GM19193 (cell line): Measurements from ENCODE around the gene TMEM259.

Source experiments
- POLR2A ChIP-seq: IDR thresholded peaks from 4 replicates; pipeline ENCODE4 v1.6.1; 2011; ENCODE audit not compliant: insufficient read depth, insufficient read length; ENCODE audit errors: extremely low read depth

Gene TMEM259

DNA sequence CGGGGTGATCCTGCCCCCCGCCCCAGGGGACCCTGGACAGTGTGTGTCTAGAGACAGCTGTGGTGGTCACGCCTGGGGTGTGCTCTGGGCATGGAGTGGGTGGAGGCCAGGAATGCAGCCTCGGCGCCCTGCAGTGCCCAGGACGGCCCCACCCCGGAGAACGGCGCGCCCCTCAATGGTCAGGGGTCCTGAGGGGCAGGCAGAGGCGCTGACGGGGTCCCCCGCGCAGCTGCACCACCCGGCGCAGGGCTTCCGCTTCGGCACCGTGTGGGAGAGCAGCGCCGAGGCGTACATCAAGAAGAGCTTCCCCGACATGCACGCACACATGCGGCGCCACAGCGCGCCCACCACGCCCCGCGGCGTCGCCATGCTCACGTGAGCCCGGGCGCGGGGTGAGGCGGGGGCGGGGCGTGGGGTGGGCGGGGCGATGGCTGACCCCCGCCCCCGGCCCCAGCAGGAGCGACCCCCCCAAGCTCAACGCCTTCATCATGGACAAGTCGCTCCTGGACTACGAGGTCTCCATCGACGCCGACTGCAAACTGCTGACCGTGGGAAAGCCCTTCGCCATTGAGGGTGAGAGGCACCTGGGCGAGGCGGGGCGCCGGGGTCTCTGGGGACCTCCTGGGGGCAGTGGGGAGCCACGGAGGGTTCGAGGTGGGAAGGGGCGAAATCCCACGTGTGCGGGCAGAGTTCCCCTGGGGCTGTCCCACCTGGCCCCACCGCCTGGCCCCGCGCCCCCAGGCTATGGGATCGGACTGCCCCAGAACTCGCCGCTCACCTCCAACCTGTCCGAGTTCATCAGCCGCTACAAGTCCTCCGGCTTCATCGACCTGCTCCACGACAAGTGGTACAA lies 13.3 kb downstream of the TMEM259 start:
- no peak for TF ChIP-seq POLR2A

- no peak for TF ChIP-seq POLR2A
Measured at GRCh38 chr19:1006711-1007398, 14.1 kb downstream of the TMEM259 start.

- TF ChIP-seq POLR2A: no peak
Measured at GRCh38 chr19:1004803-1005664, 15.9 kb downstream of the TMEM259 start.

DNA sequence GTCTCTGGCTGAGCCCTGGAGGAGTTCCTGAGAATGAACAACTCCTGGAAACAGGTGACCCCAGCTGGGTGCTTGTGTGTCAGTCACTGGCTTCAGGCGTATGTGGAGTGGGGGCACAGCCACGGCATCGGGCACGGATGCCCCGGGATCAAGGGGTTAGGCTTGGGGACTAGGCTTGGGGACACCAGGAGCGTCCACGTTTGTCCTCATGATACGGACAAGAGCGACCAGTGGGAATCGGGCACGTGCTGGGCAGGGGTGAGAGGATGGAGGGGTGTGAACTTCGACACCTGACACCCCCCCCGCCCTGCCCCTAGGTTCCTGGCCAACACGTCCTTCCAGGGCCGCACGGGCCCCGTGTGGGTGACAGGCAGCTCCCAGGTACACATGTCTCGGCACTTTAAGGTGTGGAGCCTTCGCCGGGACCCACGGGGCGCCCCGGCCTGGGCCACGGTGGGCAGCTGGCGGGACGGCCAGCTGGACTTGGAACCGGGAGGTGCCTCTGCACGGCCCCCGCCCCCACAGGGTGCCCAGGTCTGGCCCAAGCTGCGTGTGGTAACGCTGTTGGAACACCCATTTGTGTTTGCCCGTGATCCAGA lies 16.6 kb downstream of the TMEM259 start:
- no peak for TF ChIP-seq POLR2A

DNA sequence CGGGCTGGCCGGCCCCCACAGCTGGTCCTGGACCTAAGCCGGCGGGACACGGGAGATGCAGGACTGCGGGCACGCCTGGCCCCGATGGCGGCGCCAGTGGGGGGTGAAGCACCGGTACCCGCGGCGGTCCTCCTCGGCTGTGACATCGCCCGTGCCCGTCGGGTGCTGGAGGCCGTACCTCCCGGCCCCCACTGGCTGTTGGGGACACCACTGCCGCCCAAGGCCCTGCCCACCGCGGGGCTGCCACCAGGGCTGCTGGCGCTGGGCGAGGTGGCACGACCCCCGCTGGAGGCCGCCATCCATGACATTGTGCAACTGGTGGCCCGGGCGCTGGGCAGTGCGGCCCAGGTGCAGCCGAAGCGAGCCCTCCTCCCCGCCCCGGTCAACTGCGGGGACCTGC lies 17.6 kb downstream of the TMEM259 start:
- no peak for TF ChIP-seq POLR2A

- TF ChIP-seq POLR2A: no peak
Measured at GRCh38 chr19:1002600-1002999, 18.3 kb downstream of the TMEM259 start.

- no peak for TF ChIP-seq POLR2A
Measured at GRCh38 chr19:1001538-1002166, 19.3 kb downstream of the TMEM259 start.

DNA sequence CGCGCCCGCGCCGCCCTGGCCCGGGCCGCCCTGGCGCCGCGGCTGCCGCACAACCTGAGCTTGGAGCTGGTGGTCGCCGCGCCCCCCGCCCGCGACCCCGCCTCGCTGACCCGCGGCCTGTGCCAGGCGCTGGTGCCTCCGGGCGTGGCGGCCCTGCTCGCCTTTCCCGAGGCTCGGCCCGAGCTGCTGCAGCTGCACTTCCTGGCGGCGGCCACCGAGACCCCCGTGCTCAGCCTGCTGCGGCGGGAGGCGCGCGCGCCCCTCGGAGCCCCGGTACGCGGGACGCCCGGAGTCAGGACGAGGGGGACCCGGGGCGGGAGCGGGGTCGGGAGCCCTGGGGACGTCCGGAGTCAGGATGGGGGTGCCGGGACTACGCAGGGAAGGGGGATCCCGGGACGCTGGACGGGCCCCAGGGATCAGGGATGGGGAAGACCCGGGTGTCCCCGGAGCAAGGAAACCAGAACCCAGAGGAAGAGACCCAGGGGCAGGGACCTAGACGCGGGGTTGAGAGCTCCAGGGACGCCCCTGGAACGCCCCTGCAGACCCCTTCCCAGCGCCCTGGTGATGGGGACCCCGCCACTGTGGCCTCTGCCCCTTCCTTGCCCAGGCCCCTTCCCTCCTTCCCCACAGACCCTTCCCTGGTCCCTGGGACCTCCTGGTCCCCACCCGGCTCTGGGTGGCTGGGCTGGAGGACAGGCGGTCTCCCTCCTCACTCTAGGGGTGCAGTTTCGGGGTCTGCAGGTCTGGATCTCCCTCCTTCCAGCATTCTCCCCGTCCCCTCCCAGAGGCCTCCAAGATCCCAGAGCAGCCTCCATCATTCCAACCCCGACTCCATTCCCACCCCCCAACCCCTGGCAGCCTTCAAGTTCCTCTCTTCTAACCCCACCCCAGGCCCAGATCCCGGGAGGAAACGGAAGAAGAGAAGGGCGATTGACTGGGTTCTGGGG lies 20.1 kb downstream of the TMEM259 start:
- no peak for TF ChIP-seq POLR2A

- TF ChIP-seq POLR2A: no peak
Measured at GRCh38 chr19:1000095-1000494, 20.8 kb downstream of the TMEM259 start, which contains the start of gene GRIN3B. TSS of gene GRIN3B (plus strand) at chr19:1000419. CDS start at chr19:1000438, 19 bp downstream.

DNA sequence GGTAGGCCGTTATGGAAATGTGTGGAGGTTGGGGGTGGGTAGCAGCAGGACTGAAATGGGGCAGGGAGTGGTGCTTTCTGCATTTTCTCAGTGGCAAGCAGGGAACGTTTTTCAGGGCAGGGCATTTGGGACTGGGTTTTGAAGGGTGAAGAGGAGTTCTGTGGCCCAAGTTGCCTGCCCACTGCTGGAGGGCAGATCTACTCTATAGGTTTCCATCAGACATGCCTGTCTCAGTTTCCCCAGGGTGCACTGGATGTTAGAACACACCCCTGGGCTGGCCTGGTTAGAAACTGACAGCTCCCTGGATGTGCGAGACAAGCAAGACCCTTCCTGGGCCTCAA lies 21.6 kb downstream of the TMEM259 start:
- TF ChIP-seq POLR2A: no peak

- no peak for TF ChIP-seq POLR2A
Measured at GRCh38 chr19:998064-998463, 22.9 kb downstream of the TMEM259 start.

- no peak for TF ChIP-seq POLR2A
Measured at GRCh38 chr19:996051-996838, 24.7 kb downstream of the TMEM259 start.
